Ovary (tissue), 9 donors: ENCODE data around the gene LRCH1. TPM values are rescaled to one million over a fixed set of nuclear protein-coding genes. Genes with fewer than 3 reads are reported as not detected.

Experiments
- DNase-seq, 5 donors: peaks; one replicate each; pipeline ENCODE4 v3.0.0-alpha.2; 2019 to 2020
- H3K27ac ChIP-seq, 2 donors: fragments of 200-600 bp; one replicate each; pipeline versions ENCODE4 v1.5.1 to v1.8.0; 2019 to 2022
- H3K27me3 ChIP-seq: fragments of 200-600 bp; one replicate; pipeline ENCODE4 v1.8.0; 2022
- H3K36me3 ChIP-seq: fragments of 200-600 bp; sonication (generic); one replicate; pipeline ENCODE4 v1.5.1; 2019
- H3K4me1 ChIP-seq: one replicate; pipeline ENCODE4 v1.8.1; 2013; ENCODE audit warnings: mild to moderate bottlenecking, moderate library complexity; ENCODE audit not compliant: insufficient read depth
- H3K4me3 ChIP-seq: fragments of 200-600 bp; sonication (generic); one replicate; pipeline ENCODE4 v1.5.1; 2017
- H3K9me3 ChIP-seq, 2 donors: fragments of 200-600 bp in 1 of 2; sonication (generic) in 1 of 2; one replicate each; pipeline versions ENCODE4 v1.5.1 to v1.8.1; 2013 to 2019; ENCODE audit warnings: mild to moderate bottlenecking in 1 of 2, moderate library complexity in 1 of 2
- CTCF ChIP-seq, 3 donors: fragments of 450-650 bp in 2 of 3; fragments of 200-600 bp in 1 of 3; IDR thresholded peaks; one replicate each; pipeline versions ENCODE4 v1.5.1 to v1.8.0; 2016 to 2022; ENCODE audit warnings: antibody characterized with exemption in 3 of 3, mild to moderate bottlenecking in 1 of 3
- EP300 ChIP-seq: sonication (generic); formaldehyde crosslinking; IDR thresholded peaks from one replicate; pipeline ENCODE4 v1.6.1; 2017; ENCODE audit warnings: antibody characterized with exemption
- POLR2A ChIP-seq: fragments of 450-650 bp; IDR thresholded peaks from one replicate; pipeline ENCODE4 v1.6.1; 2017; ENCODE audit warnings: antibody characterized with exemption, mild to moderate bottlenecking, moderate library complexity
- WGBS, 3 donors: extraction: QIAGEN DNeasy Blood & Tissue Kit in 1 of 3; methylation state at CpG; one replicate each; pipeline versions ENCODE4 v1.1.5 to v1.1.7; 2013 to 2017; 5-methylcytosine and 5-hydroxymethylcytosine counted together
- intact Hi-C, 4 donors: fragments of 100-400 bp; cut with DNase I; formaldehyde crosslinking; loops; one replicate each; pipeline versions ENCODE4 v1.11.0 to v1.15.1; 2022 to 2023
- polyA plus RNA-seq, 2 donors: library from polyadenylated mRNA; stranded (reverse); fragments of 200-250 nt in 1 of 2; fragments of 350-450 nt in 1 of 2; fragmentation: Illumina TruSeq in 1 of 2; extraction: RNeasy Lipid Tissue Mini Kit (QIAGEN cat#74804) in 1 of 2; gene quantifications; one replicate each; pipeline ENCODE4 v1.2.3, GENCODE V29; 2013 to 2014
- total RNA-seq, 7 donors: library from RNA; depleted of rRNA in 2 of 7; stranded (reverse); fragments of >200 nt in 2 of 7; fragmentation: NEBNext Ultra II Directional in 3 of 7; extraction: Animal tissue kit (Norgen Biotek cat#: 25700) in 3 of 7; gene quantifications; one replicate each; pipeline versions ENCODE4 v1.1.0 to v1.2.4, GENCODE V29; 2016 to 2023
- donor health status: DM: no; HTN: no; CAD: no; lungs with moderate emphysema.
- donor health status: DM: no; HTN: no; CAD: no.
- donor health status: Bipolar disorder and iron deficiency.
- donor health status: DM: yes; HTN: yes; CAD: no.
- donor health status: DM: no; HTN: no; CAD: no.
- donor health status: DM: yes; HTN: yes; CAD: no.

The LRCH1 gene
- total and polyA plus RNA-seq, 9 donors: 7.6 to 19.3 (median 15.8) TPM

GRCh38 chr13:46726347-46726746, 173.4 kb downstream of the LRCH1 start:
- no peak for TF ChIP-seq EP300
- no peak for TF ChIP-seq POLR2A
- TF ChIP-seq CTCF (IDR thresholded peaks at IDR 0.05): no peak
- DNase-seq: no peak
- Histone ChIP-seq H3K4me1 (no peaks in the 10 kb centered on the region), H3K36me3 (no peaks in the 10 kb centered on the region), H3K9me3 (no peaks in the 10 kb centered on the region), H3K4me3 (no peak overlapping the region), H3K27me3 (no peaks in the 10 kb centered on the region), H3K27ac (no peak overlapping the region)
- 88 to 91% (median 88%) methylated on average over 5 of the region's 5 CpGs for WGBS, 3 donors
- intact Hi-C loops: loop anchor here in 1 of 4 donors (10.0 kb wide), 1 partner anchor 172 kb away; the partner anchor contains the start of gene LRCH1

- Histone ChIP-seq H3K36me3 (no peaks in the 10 kb centered on the region), H3K4me1 (no peaks in the 10 kb centered on the region), H3K27me3 (no peaks in the 10 kb centered on the region), H3K4me3 (no peak overlapping the region), H3K9me3 (no peaks in the 10 kb centered on the region), H3K27ac (no peak overlapping the region)
- WGBS, 3 donors: 88 to 92% (median 91%) methylated on average over 7 of the region's 7 CpGs
- TF ChIP-seq CTCF (IDR thresholded peaks at IDR 0.05) (no peak), EP300 (no peak), POLR2A (no peak)
- DNase-seq: no peak
- intact Hi-C loops: loop anchor here in 1 of 4 donors (10.0 kb wide), 1 partner anchor 174 kb away; the partner anchor contains the start of gene LRCH1
Measured at GRCh38 chr13:46728777-46729176, 175.8 kb downstream of the LRCH1 start.

GRCh38 chr13:46731535-46731934, 178.6 kb downstream of the LRCH1 start:
- 94 to 98% (median 95%) methylated on average over 6 of the region's 6 CpGs for WGBS, 3 donors
- H3K27me3 ChIP-seq: no peaks in the 10 kb centered on the region
- H3K36me3 ChIP-seq: no peaks in the 10 kb centered on the region
- TF ChIP-seq POLR2A (no peak), CTCF (IDR thresholded peaks at IDR 0.05) (no peak), EP300 (no peak)
- H3K27ac ChIP-seq: no peak overlapping the region
- intact Hi-C loops: no loop called here
- no peaks in the 10 kb centered on the region for H3K4me1 ChIP-seq
- no peaks in the 10 kb centered on the region for H3K9me3 ChIP-seq
- no peak for DNase-seq
- H3K4me3 ChIP-seq: no peak overlapping the region

GRCh38 chr13:46735425-46735824, 182.5 kb downstream of the LRCH1 start:
- H3K36me3 ChIP-seq: no peaks in the 10 kb centered on the region
- H3K9me3 ChIP-seq: no peaks in the 10 kb centered on the region
- 80 to 94% (median 84%) methylated on average over 3 of the region's 3 CpGs for WGBS, 3 donors
- no peaks in the 10 kb centered on the region for H3K4me1 ChIP-seq
- H3K27me3 ChIP-seq: no peaks in the 10 kb centered on the region
- H3K27ac ChIP-seq: no peak overlapping the region
- no peak for DNase-seq
- H3K4me3 ChIP-seq: no peak overlapping the region
- TF ChIP-seq POLR2A (no peak), EP300 (no peak), CTCF (IDR thresholded peaks at IDR 0.05) (no peak)
- intact Hi-C loops: no loop called here
